NCI-H2227 (cell line): Measurements from ENCODE around the gene ADAM8.

ENCODE experiments used
- DNase-seq: peaks from one replicate; lab custom pipeline; 2025; ENCODE audit not compliant: unreplicated experiment; lab: John Stamatoyannopoulos, UW

ADAM8 gene

GRCh38 chr10:133282846-133283390 is 6.2 kb upstream of the ADAM8 start:
- DNase-seq, result no peak

GRCh38 chr10:133281628-133282372 is 5.1 kb upstream of the ADAM8 start:
- DNase-seq, result no peak

- no peak for DNase-seq
These were observed 4.4 kb upstream of the ADAM8 start for GRCh38 chr10:133281084-133281483.

GRCh38 chr10:133280391-133281059 is 3.9 kb upstream of the ADAM8 start:
- DNase-seq, result no peak

- DNase-seq, result no peak
These were observed 2.9 kb upstream of the ADAM8 start for GRCh38 chr10:133279326-133280226.

- no peak for DNase-seq
These were observed 2.1 kb upstream of the ADAM8 start for GRCh38 chr10:133278577-133279265.

- no peak for DNase-seq
These were observed 1.4 kb upstream of the ADAM8 start for GRCh38 chr10:133277993-133278576.

- DNase-seq, result no peak
These were observed 767 bp upstream of the ADAM8 start for GRCh38 chr10:133277277-133277992.

GRCh38 chr10:133276100-133276434 is 601 bp downstream of the ADAM8 start:
- DNase-seq, result no peak

- no peak for DNase-seq
These were observed 980 bp downstream of the ADAM8 start for GRCh38 chr10:133275684-133276092.

GRCh38 chr10:133274751-133275683 is 1.7 kb downstream of the ADAM8 start:
- DNase-seq, result no peak

- DNase-seq, result no peak
These were observed 3.0 kb downstream of the ADAM8 start for GRCh38 chr10:133273534-133274143.

- no peak for DNase-seq
These were observed 3.7 kb downstream of the ADAM8 start for GRCh38 chr10:133272964-133273420.

GRCh38 chr10:133272301-133272963 is 4.2 kb downstream of the ADAM8 start:
- no peak for DNase-seq

GRCh38 chr10:133271521-133272300 is 5.0 kb downstream of the ADAM8 start:
- no peak for DNase-seq

- DNase-seq, result no peak
These were observed 5.8 kb downstream of the ADAM8 start for GRCh38 chr10:133270773-133271297.

- no peak for DNase-seq
These were observed 6.5 kb downstream of the ADAM8 start for GRCh38 chr10:133270204-133270603.
